Tongue (tissue), 2 donors: Measurements from ENCODE around the gene PKHD1. TPM values are rescaled to one million over a fixed set of nuclear protein-coding genes. Genes with fewer than 3 reads are reported as not detected.
A peak's percentile ranks its signal among the peaks of the same experiment; 100 is the strongest.

Experiments used
- DNase-seq: peaks from one replicate; pipeline ENCODE4 v3.0.0-alpha.2; 2015
- total RNA-seq: library from RNA; depleted of rRNA; stranded (reverse); fragments of >200 nt; gene quantifications from one replicate; pipeline ENCODE4 v1.2.3, GENCODE V29; 2014

Gene PKHD1
- total RNA-seq, 1 donor from 2014 or later, result 1.4 TPM

- no peak for DNase-seq
These were observed 299.3 kb downstream of the PKHD1 start for GRCh38 chr6:51788121-51788520.

- no peak for DNase-seq
These were observed 308.7 kb downstream of the PKHD1 start for GRCh38 chr6:51778666-51779065.

GRCh38 chr6:51777618-51778017, 309.8 kb downstream of the PKHD1 start:
- DNase-seq, result no peak

GRCh38 chr6:51775942-51776860, 311.2 kb downstream of the PKHD1 start:
- no peak for DNase-seq

- no peak for DNase-seq
These were observed 319.3 kb downstream of the PKHD1 start for GRCh38 chr6:51768087-51768486.

GRCh38 chr6:51765230-51765629, 322.2 kb downstream of the PKHD1 start:
- no peak for DNase-seq

- peak; percentile 1 for DNase-seq
These were observed 333.8 kb downstream of the PKHD1 start for GRCh38 chr6:51753635-51754034.

- no peak for DNase-seq
These were observed 343.4 kb downstream of the PKHD1 start for GRCh38 chr6:51743999-51744398.

- DNase-seq, result no peak
These were observed 346.8 kb downstream of the PKHD1 start for GRCh38 chr6:51740658-51741057.

- DNase-seq, result no peak
These were observed 348.8 kb downstream of the PKHD1 start for GRCh38 chr6:51738614-51739013.

- DNase-seq, result no peak
These were observed 349.6 kb downstream of the PKHD1 start for GRCh38 chr6:51737580-51738360.

- no peak for DNase-seq
These were observed 362.3 kb downstream of the PKHD1 start for GRCh38 chr6:51725155-51725554.

GRCh38 chr6:51720327-51720726, 367.1 kb downstream of the PKHD1 start:
- DNase-seq, result no peak

- DNase-seq, result no peak
These were observed 368.1 kb downstream of the PKHD1 start for GRCh38 chr6:51719297-51719696.

GRCh38 chr6:51718533-51718932, 368.9 kb downstream of the PKHD1 start:
- no peak for DNase-seq

- no peak for DNase-seq
These were observed 369.9 kb downstream of the PKHD1 start for GRCh38 chr6:51717477-51717876.

GRCh38 chr6:51711876-51712275, 375.5 kb downstream of the PKHD1 start:
- no peak for DNase-seq

GRCh38 chr6:51706086-51706485, 381.3 kb downstream of the PKHD1 start:
- DNase-seq, result no peak

GRCh38 chr6:51704932-51705540, 382.4 kb downstream of the PKHD1 start:
- no peak for DNase-seq

- no peak for DNase-seq
These were observed 384.6 kb downstream of the PKHD1 start for GRCh38 chr6:51702851-51703250.

- DNase-seq, result no peak
These were observed 402.8 kb downstream of the PKHD1 start for GRCh38 chr6:51684603-51685002.

- DNase-seq, result no peak
These were observed 403.4 kb downstream of the PKHD1 start for GRCh38 chr6:51684038-51684437.
